GM18508 (cell line): Measurements from ENCODE around the gene ATF6.

Experiments
- ATAC-seq: cut with Tn5 transposase; IDR thresholded peaks from one replicate; pipeline ENCODE4 v1.9.1; 2021; ENCODE audit warnings: moderate number of reproducible peaks; ENCODE audit not compliant: insufficient read depth, unreplicated experiment

The ATF6 gene

GRCh38 chr1:161929137-161929536, 163.0 kb downstream of the ATF6 start:
- no peak for ATAC-seq

DNA sequence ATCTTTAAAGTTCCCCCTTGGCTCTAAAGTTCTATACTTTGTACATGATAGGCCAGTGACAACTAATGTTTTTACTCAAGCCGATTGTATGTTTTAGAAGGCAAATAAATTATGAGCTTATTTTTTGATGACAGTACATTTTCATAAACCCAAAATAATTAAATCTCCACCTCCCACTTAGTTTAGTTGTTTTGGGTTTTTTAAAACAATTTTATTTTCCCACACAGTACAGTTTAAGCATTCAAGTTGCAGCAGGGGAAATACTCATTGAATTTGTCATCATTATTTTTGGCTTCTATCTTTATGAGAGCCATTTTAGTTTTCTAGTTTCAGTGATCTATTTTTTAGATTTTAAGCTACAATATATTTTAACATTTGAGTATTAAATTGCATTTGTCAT, 163.9 kb downstream of the ATF6 start:
- ATAC-seq = no peak

DNA sequence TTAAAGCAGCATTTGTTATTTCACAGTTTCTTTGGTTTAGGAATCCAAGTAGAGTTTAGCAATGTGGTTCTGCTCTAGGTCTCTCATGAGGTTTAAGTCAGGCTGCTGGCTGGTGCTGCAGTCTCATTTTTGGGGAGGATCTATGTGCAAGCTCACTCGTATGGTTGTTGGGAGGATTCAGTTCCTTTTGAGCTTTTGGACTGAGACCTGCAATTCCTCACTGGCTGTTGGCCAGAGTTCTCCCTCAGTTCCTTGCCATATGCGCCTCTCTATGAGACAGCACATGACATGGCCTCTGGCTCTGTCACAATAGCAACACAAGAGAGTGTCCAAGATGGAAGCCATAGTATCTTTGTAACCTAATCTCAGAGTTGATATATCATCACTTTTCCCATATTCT, 166.5 kb downstream of the ATF6 start:
- ATAC-seq = no peak

DNA sequence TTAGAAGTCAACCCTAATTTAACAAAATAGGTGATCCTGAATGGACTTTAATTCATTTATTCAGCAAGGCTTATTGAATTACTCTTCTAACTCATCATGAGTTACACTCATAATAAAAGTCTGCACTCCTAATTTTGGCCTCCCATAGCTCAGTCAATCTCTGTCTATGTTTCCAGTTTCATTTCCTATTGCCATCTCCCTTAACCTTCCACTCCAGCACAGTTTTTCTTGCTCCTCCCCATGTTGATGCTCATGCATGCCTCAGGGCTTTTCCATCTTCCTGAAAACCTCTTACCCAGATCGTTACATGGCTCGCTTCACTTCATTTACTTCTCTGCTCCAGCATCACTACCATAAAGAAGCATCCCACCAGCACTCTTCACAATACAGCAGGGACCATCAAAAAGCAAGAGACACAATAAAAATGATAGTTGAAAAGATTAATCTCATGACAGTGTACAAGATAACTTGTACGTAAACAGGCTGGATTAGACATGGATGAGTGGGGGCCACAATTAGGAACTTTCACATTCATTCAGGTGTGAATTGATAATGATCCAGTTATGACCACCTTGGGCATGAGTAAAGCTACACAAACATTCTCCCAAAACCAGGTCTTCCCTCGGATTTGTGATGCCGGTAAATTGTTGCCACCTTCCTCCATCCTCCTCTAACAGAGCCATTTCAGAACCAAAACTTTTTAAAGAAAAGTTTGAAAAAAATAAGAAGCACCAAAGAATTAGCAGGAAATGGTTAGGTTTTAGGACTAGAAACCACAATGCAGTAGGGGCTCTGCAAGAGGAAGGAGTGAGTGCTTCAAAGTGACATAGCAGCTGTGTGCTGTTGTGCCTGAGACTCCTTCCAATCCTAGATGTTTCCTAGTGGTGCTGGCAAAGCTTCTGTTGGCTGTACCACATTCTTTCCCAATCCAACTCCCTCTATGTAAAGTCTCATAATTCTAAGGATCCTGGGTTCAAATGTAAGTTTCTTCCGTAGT, 167.8 kb downstream of the ATF6 start:
- ATAC-seq = no peak

DNA sequence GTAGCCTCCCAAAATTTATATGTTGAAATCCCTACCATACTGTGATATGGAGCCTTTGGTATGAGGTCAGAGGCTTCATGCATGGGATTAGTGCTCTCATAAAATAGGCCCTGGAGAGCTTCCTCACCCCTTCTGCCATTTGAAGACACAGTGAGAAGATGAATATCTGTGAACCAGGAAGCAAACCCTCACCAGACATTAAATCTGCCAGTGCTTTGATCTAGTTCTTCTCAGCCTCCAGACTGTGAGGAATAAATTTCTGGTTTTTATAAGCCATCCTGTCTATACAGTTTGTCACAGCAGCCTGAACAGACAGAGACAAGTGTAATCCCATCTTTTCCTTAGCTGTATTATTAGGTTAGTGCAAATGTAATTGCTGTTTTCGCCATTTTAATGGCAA, 169.1 kb downstream of the ATF6 start:
- no peak for ATAC-seq

GRCh38 chr1:161936786-161937185, 170.7 kb downstream of the ATF6 start:
- no peak for ATAC-seq

DNA sequence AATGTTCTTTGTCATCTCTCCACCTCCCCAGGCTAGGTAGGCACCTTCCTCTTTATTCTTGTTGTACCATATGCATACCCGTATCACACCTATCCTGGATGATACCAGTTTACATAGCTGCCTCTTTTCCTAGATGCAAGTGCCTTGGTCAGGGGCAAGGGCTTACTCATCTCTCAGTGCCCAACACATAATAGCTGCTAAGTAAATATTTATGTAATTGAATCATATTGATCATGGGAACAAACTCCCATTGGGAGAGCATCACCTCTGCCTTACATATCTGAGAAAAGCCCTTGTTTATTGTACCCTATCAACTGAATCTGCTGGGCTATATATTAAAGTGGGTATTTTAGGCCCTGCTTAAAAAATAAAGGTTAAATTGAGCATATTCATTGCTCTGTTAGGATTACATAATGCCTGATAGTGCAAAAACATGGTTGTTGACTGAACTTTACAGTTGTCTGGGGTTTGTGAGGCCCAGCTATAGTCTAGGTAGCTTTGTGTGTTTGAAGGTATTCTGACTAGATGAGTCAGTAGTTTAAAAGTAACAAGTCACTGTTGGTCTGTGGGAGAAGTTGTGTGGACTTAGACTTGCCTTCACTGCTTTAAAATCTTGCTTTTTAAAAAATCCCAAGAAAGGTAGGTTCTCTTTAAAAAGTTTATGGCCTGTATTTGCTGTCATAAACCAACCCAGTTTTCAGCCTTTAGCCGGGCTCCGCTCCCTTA, 174.9 kb downstream of the ATF6 start:
- ATAC-seq = no peak

- no peak for ATAC-seq
These were observed 175.8 kb downstream of the ATF6 start for GRCh38 chr1:161941726-161942436.

- no peak for ATAC-seq
These were observed 177.6 kb downstream of the ATF6 start for GRCh38 chr1:161943737-161944136.

GRCh38 chr1:161944381-161944780, 178.3 kb downstream of the ATF6 start:
- no peak for ATAC-seq

- ATAC-seq = no peak
These were observed 179.4 kb downstream of the ATF6 start for GRCh38 chr1:161945306-161946060.

DNA sequence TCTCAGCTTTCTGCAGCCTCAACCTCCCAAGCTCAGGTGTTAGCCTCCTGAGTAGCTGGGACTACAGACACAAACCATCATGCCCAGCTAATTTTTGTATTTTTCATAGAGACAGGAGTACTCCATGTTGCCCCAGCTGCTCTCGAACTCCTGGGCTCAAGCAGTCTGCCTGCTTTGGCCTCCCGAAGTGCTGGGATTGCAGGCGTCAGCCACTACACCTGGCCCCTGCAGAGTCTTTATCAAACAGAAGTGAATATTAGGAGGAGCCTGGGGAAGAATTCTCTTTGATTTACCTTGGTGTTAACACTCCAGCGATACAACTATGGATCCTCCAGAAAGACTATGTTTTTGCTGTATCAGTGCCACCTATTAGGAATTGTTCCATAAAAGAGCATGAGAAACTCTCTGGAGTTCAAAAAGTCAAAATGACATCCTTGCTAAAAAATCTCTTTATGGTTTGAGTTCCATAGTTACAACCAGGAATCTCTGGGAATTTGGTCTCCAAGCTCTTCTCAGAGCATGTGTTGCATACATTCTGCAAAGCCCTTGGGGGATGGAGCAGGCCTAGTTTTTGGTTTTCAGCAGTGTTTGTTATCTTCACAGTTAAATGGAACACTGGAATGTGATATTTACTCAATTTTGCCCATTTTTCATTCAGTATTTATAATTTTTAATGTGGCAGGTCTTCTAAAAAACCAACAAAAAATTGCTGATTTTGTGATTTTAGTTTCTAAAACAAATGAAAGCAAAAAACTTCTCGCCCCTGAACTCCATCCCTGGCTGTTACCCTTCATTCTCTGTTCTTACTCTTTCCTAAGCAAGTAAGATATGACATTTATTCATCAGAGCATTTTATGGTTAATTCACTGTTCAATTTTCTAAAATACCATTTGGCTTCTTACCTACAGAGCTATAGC, 180.2 kb downstream of the ATF6 start:
- no peak for ATAC-seq

- no peak for ATAC-seq
These were observed 182.3 kb downstream of the ATF6 start for GRCh38 chr1:161948435-161948834.

GRCh38 chr1:161949548-161949947, 183.4 kb downstream of the ATF6 start:
- ATAC-seq = no peak

- no peak for ATAC-seq
These were observed 184.3 kb downstream of the ATF6 start for GRCh38 chr1:161950377-161950776.

- ATAC-seq = no peak
These were observed 185.5 kb downstream of the ATF6 start for GRCh38 chr1:161951646-161952045.

- ATAC-seq = no peak
These were observed 186.6 kb downstream of the ATF6 start for GRCh38 chr1:161952607-161953172.

DNA sequence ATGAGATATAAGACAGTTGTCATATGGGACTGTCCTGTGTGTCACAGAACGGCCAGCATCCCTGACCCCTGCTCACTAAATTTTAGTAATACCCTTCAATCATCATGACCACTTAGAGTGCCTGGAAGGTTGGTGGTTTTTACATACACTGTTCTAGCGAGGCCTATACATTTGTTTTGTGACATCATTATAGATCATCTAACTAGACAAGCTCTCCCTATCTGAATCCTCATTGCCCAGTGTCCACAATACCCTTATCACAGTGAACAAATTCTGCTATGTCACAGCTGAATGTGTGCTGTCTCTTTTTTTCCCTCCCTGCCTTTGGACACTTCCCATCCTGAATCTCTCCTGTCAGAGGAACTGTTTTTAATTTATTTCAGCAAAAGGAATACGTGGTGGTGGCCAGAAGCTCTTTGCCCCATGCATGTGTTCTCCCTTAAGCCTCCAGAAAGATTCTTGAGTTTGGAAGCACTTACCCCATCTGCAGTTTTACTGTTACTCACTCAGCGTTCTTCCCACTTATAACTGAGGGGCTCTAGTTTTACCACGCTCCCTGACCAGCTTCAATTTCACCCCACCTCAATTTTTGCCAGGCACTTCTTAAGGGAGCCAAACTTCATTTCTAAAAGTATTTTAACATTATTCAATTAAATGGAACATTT, 187.3 kb downstream of the ATF6 start:
- ATAC-seq = no peak
